Measurements from ENCODE around the gene IER5L.
"Not testable (repeated sequence)": the region's sequence is repeated elsewhere in the genome, so short reads cannot be mapped to it uniquely, and the experiment has no call there.

Gene IER5L

GRCh38 chr9:129178568-129179382 lies 714 bp upstream of the IER5L start:
- no peak for DNase-seq

GRCh38 chr9:129177443-129177790 lies 644 bp downstream of the IER5L start:
- DNase-seq, result no peak

- peak; percentile 75 for DNase-seq
These were observed 1.2 kb downstream of the IER5L start for GRCh38 chr9:129176701-129177442.

GRCh38 chr9:129175825-129176633 lies 2.0 kb downstream of the IER5L start:
- peak; percentile 85 for DNase-seq

GRCh38 chr9:129175515-129175824 lies 2.6 kb downstream of the IER5L start:
- DNase-seq, result no peak

GRCh38 chr9:129174724-129175514 lies 3.1 kb downstream of the IER5L start:
- DNase-seq, result peak; percentile 84

GRCh38 chr9:129174102-129174723 lies 3.8 kb downstream of the IER5L start:
- DNase-seq, result peak; percentile 96

GRCh38 chr9:129173296-129174101 lies 4.6 kb downstream of the IER5L start:
- no peak for DNase-seq

- peak; percentile 51 for DNase-seq
These were observed 5.2 kb downstream of the IER5L start for GRCh38 chr9:129172816-129173215.

GRCh38 chr9:129171993-129172751 lies 5.9 kb downstream of the IER5L start:
- DNase-seq, result peak; percentile 37

GRCh38 chr9:129170229-129170628 lies 7.8 kb downstream of the IER5L start:
- no peak for DNase-seq

GRCh38 chr9:129166623-129167557 lies 11.2 kb downstream of the IER5L start:
- DNase-seq, result no peak

GRCh38 chr9:129165198-129165597 lies 12.9 kb downstream of the IER5L start:
- no peak for DNase-seq

- no peak for DNase-seq
These were observed 13.7 kb downstream of the IER5L start for GRCh38 chr9:129164246-129164930.

- DNase-seq, result no peak
These were observed 14.3 kb downstream of the IER5L start for GRCh38 chr9:129163753-129164152.

GRCh38 chr9:129163198-129163670 lies 14.8 kb downstream of the IER5L start:
- DNase-seq, result not testable (repeated sequence)

GRCh38 chr9:129162497-129163197 lies 15.4 kb downstream of the IER5L start:
- no peak for DNase-seq

- DNase-seq, result no peak
These were observed 16.6 kb downstream of the IER5L start for GRCh38 chr9:129161534-129161837.
